Calu3 (cell line): ENCODE measurements around the gene SRSF8. TPM values are rescaled to one million over a fixed set of nuclear protein-coding genes. Genes with fewer than 3 reads are reported as not detected.
"Not testable (repeated sequence)": the region's sequence is repeated elsewhere in the genome, so short reads cannot be mapped to it uniquely, and the experiment has no call there.

Experiments
- Bru-seq: library from RNA; stranded (reverse); fragments of 400-500 nt; gene quantifications from one replicate; lab custom pipeline; 2021; lab: Mats Ljungman, UMichigan
- BruChase-seq, 2 experiments: library from RNA; stranded (reverse); fragments of 400-500 nt; gene quantifications; one replicate each; lab custom pipeline; 2021; lab: Mats Ljungman, UMichigan
- BruUV-seq: library from RNA; stranded (reverse); fragments of 400-500 nt; replicated peaks from 2 replicates; lab custom pipeline; 2021; lab: Mats Ljungman, UMichigan
- CTCF ChIA-PET: fragments of 300-600 bp; sonication (Branson Sonifier 250); formaldehyde crosslinking; loops from one replicate; lab custom pipeline; 2022; ENCODE audit warnings: antibody characterized with exemption; lab: Charles Lee
- DNase-seq: peaks from one replicate; pipeline ENCODE4 v3.0.0; 2022
- H3K27ac Mint-ChIP-seq: one replicate; pipeline ENCODE4 v1.8.0; 2022; ENCODE audit warnings: mixed read lengths; ENCODE audit not compliant: unreplicated experiment
- H3K27me3 Mint-ChIP-seq: one replicate; pipeline ENCODE4 v1.8.0; 2022; ENCODE audit warnings: mixed read lengths; ENCODE audit not compliant: unreplicated experiment
- H3K36me3 Mint-ChIP-seq: one replicate; pipeline ENCODE4 v1.8.0; 2022; ENCODE audit warnings: mild to moderate bottlenecking, moderate library complexity, mixed read lengths; ENCODE audit not compliant: insufficient read depth, unreplicated experiment
- H3K4me1 Mint-ChIP-seq: one replicate; pipeline ENCODE4 v1.8.0; 2022; ENCODE audit warnings: mild to moderate bottlenecking, low read depth, mixed read lengths; ENCODE audit not compliant: unreplicated experiment
- H3K4me3 Mint-ChIP-seq: one replicate; pipeline ENCODE4 v1.8.0; 2022; ENCODE audit warnings: mild to moderate bottlenecking, low read depth, moderate library complexity, mixed read lengths; ENCODE audit not compliant: unreplicated experiment
- H3K9me3 Mint-ChIP-seq: one replicate; pipeline ENCODE4 v1.8.0; 2022; ENCODE audit warnings: low read depth, mixed read lengths; ENCODE audit not compliant: unreplicated experiment
- CTCF ChIP-seq: fragments of 200-600 bp; IDR thresholded peaks from one replicate; pipeline ENCODE4 v1.8.0; 2022; ENCODE audit warnings: antibody characterized with exemption; ENCODE audit not compliant: unreplicated experiment
- intact Hi-C: fragments of 100-400 bp; cut with micrococcal nuclease; formaldehyde crosslinking; loops from one replicate; pipeline ENCODE4 v1.10.0; 2022; ENCODE audit not compliant: unreplicated experiment
- long read RNA-seq: library from polyadenylated mRNA; stranded (forward); transcript quantifications from one replicate; pipeline ENCODE4 v2.0.0, GENCODE V29; 2022
- total RNA-seq: library from RNA; stranded (reverse); gene quantifications from 2 replicates; pipeline ENCODE4 v1.2.3, GENCODE V29; 2022

The SRSF8 gene
- total RNA-seq (27.8 and 33.3 TPM in 2 replicates), Bru-seq, nascent RNA (percentile 84 among the genes with signal in this experiment), BruChase-seq, experiment 1, labeled RNA remaining after a 6-hour chase (percentile 93 among the genes with signal in this experiment), BruChase-seq, experiment 2, labeled RNA remaining after a 2-hour chase (percentile 97 among the genes with signal in this experiment)
- long read RNA-seq, full-length matches to known transcripts = 58 of 60 reads
- long read RNA-seq, partial matches to known transcripts = 0 of 60 reads
- long read RNA-seq, other reads (novel, unspliced or antisense) = 2 of 60 reads

- no peaks in the 10 kb centered on the region for H3K27me3 Mint-ChIP-seq
- no peak for TF ChIP-seq CTCF
- H3K4me3 Mint-ChIP-seq = peak within 1 kb of the TSS; percentile 96
- CTCF ChIA-PET = interaction anchor here (0.6 to 2.8 kb wide), 7 partner anchors 10 to 85 kb away, joined by 3 to 11 read pairs (median 7); partner anchors contain the start of gene ENDOD1
- BruUV-seq = no TSS peak
- intact Hi-C loops = loop anchor here (5.0 kb wide), 2 partner anchors 66 to 701 kb away; no protein-coding TSS in a partner anchor
- H3K4me1 Mint-ChIP-seq = peaks cover 8% of the 10 kb centered on the region
- H3K36me3 Mint-ChIP-seq = peaks cover 38% of the 10 kb centered on the region
- no peak for DNase-seq
- peak within 1 kb of the TSS; percentile 91 for H3K27ac Mint-ChIP-seq
- H3K9me3 Mint-ChIP-seq = no peaks in the 10 kb centered on the region
Measured at GRCh38 chr11:95066716-95067038, at the start of gene SRSF8. Gene SRSF8, plus strand, starts transcription at chr11:95066919. Its CDS starts 308 bp downstream, at chr11:95067227.

GRCh38 chr11:95021468-95021867, 45.3 kb upstream of the SRSF8 start:
- DNase-seq, H3K9me3 Mint-ChIP-seq, H3K27ac Mint-ChIP-seq, BruUV-seq, H3K4me1 Mint-ChIP-seq, intact Hi-C loops, H3K4me3 Mint-ChIP-seq, CTCF ChIA-PET, H3K27me3 Mint-ChIP-seq, H3K36me3 Mint-ChIP-seq: not testable (repeated sequence)

DNA sequence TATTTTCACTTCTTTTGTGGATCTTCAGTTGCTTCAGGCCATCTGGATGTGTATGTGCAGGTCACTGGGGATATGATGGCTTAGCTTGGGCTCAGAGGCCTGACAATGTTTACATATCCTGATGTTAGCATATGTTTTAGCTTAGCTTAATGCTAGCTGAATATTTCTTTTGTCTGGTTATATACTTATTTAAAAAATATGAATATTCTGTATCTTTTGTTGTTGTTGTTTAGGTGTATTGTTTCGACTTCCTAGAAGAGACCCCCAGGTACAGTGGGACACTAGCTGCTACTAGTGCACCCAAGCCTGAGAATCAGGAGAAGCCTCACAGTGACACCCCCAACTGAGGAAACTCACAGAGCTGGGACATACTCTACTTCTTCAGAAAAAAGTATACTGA, 41.8 kb upstream of the SRSF8 start, which contains the start of gene KDM4E:
KDM4E (plus strand) TSS at position 301 of the 400 bp plus-strand sequence. CDS start 300 bp downstream, outside the sequence.
- no peaks in the 10 kb centered on the region for H3K27me3 Mint-ChIP-seq
- no peak within 1 kb of the TSS for H3K4me3 Mint-ChIP-seq
- H3K27ac Mint-ChIP-seq = no peak within 1 kb of the TSS
- no peak for DNase-seq
- H3K9me3 Mint-ChIP-seq = no peaks in the 10 kb centered on the region
- CTCF ChIA-PET = no interaction called here
- H3K4me1 Mint-ChIP-seq = no peaks in the 10 kb centered on the region
- no peaks in the 10 kb centered on the region for H3K36me3 Mint-ChIP-seq
- intact Hi-C loops = no loop called here
- no peak for TF ChIP-seq CTCF
- BruUV-seq = no TSS peak

GRCh38 chr11:95025594-95025993, 41.1 kb upstream of the SRSF8 start:
- H3K27ac Mint-ChIP-seq, H3K36me3 Mint-ChIP-seq, H3K4me1 Mint-ChIP-seq, H3K4me3 Mint-ChIP-seq, H3K27me3 Mint-ChIP-seq, CTCF ChIA-PET, H3K9me3 Mint-ChIP-seq, BruUV-seq, intact Hi-C loops, DNase-seq: not testable (repeated sequence)

DNA sequence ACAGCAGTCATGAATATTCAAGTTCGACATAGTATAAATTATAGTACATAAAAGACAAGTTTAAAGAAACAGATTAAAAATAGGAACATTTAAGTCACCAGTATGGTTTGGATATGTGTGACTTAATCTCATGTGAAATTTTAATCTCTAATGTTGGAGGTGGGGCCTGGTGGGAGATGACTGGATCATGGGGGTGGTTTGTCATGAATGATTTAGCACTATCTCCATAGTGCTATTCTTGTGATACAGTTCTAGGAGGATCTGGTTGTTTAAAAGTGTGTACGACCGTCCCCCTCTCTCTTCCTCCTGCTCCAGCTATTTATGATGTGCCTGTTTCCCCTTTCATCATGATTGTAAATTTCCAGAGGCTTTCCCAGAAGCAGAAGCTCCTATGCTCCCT, 38.4 kb upstream of the SRSF8 start:
- H3K4me1 Mint-ChIP-seq = no peaks in the 10 kb centered on the region
- H3K4me3 Mint-ChIP-seq = no peak overlapping the region
- no peak for TF ChIP-seq CTCF
- CTCF ChIA-PET = no interaction called here
- BruUV-seq = no TSS peak
- DNase-seq = no peak
- H3K27ac Mint-ChIP-seq = no peak overlapping the region
- no peaks in the 10 kb centered on the region for H3K36me3 Mint-ChIP-seq
- intact Hi-C loops = no loop called here
- peaks cover 17% of the 10 kb centered on the region for H3K27me3 Mint-ChIP-seq
- no peaks in the 10 kb centered on the region for H3K9me3 Mint-ChIP-seq
